DOHH2 (cell line): ENCODE results near the gene UBE2G1.

Experiments
- H3F3A ChIP-seq: fragments of 200-600 bp; sonication (generic), shearing (Covaris generic); 2 replicates; pipeline ENCODE4 v1.6.0; 2016; ENCODE audit warnings: antibody characterized with exemption, mild to moderate bottlenecking; ENCODE audit not compliant: control insufficient read depth, insufficient read depth
- H3K27ac ChIP-seq: fragments of 200-600 bp; sonication (generic); 2 replicates; pipeline ENCODE4 v1.5.1; 2014; ENCODE audit warnings: low read depth, mild to moderate bottlenecking, low read length, moderate library complexity
- H3K27me3 ChIP-seq: fragments of 200-600 bp; sonication (generic); 2 replicates; pipeline ENCODE4 v1.6.1; 2014; ENCODE audit warnings: mild to moderate bottlenecking, low read length, mixed read lengths; ENCODE audit not compliant: control insufficient read depth
- H3K36me3 ChIP-seq: fragments of 200-600 bp; sonication (generic); 2 replicates; pipeline ENCODE4 v1.6.1; 2014; ENCODE audit warnings: mild to moderate bottlenecking, low read length, moderate library complexity, mixed read lengths; ENCODE audit not compliant: control insufficient read depth
- H3K4me1 ChIP-seq: fragments of 200-600 bp; sonication (generic); 2 replicates; pipeline ENCODE4 v1.6.1; 2014; ENCODE audit warnings: mild to moderate bottlenecking, low read length, mixed read lengths; ENCODE audit not compliant: control insufficient read depth
- H3K4me2 ChIP-seq: fragments of 200-600 bp; sonication (generic); 2 replicates; pipeline ENCODE4 v1.6.0; 2014; ENCODE audit warnings: mild to moderate bottlenecking, low read length, moderate library complexity
- H3K4me3 ChIP-seq: fragments of 200-600 bp; sonication (generic); 2 replicates; pipeline ENCODE4 v1.5.1; 2014; ENCODE audit warnings: mild to moderate bottlenecking, low read length, mixed read lengths
- H3K79me2 ChIP-seq: fragments of 200-600 bp; sonication (generic); 2 replicates; pipeline ENCODE4 v1.6.1; 2014; ENCODE audit warnings: mild to moderate bottlenecking, low read length, mixed read lengths; ENCODE audit not compliant: control insufficient read depth
- H3K9me2 ChIP-seq: fragments of 200-600 bp; sonication (generic); replicated peaks from 2 replicates; pipeline ENCODE4 v1.6.1; 2014; ENCODE audit warnings: mild to moderate bottlenecking, low read length, mixed read lengths; ENCODE audit not compliant: control insufficient read depth
- H3K9me3 ChIP-seq: fragments of 200-600 bp; sonication (generic); 2 replicates; pipeline ENCODE4 v1.6.1; 2014; ENCODE audit warnings: antibody characterized with exemption, low read length, mixed read lengths; ENCODE audit not compliant: control insufficient read depth, insufficient read depth
- H4K20me1 ChIP-seq: fragments of 200-600 bp; sonication (generic); 2 replicates; pipeline ENCODE4 v1.6.0; 2014; ENCODE audit warnings: low read depth, mild to moderate bottlenecking, antibody characterized with exemption, low read length, moderate library complexity; ENCODE audit not compliant: control insufficient read depth, insufficient read depth
- CTCF ChIP-seq: fragments of 200-600 bp; sonication (generic); IDR thresholded peaks from one replicate; pipeline ENCODE4 v1.5.1; 2014; ENCODE audit warnings: antibody characterized with exemption, mild to moderate bottlenecking, low read depth, low read length; ENCODE audit not compliant: poor library complexity, severe bottlenecking
- EZH2phosphoT487 ChIP-seq: fragments of 200-600 bp; sonication (generic); IDR thresholded peaks from 2 replicates; pipeline ENCODE4 v1.6.1; 2017; ENCODE audit warnings: borderline replicate concordance, mild to moderate bottlenecking, antibody characterized with exemption, low read length, moderate library complexity, mixed read lengths

UBE2G1 gene

GRCh38 chr17:4375039-4375748 is 8.7 kb upstream of the UBE2G1 start:
- Histone ChIP-seq H3K4me3 (peak overlapping the region; percentile 69), H3K36me3 (no peaks in the 10 kb centered on the region), H3K9me2 (no peaks in the 10 kb centered on the region), H3K4me1 (peaks cover 90% of the 10 kb centered on the region), H3K79me2 (peaks cover 5% of the 10 kb centered on the region; the same call in 1 of the 2 replicates), H3K27ac (peak overlapping the region; percentile 95), H4K20me1 (no peaks in the 10 kb centered on the region), H3K4me2 (peak overlapping the region; percentile 68), H3K27me3 (no peaks in the 10 kb centered on the region), H3F3A (peaks cover 46% of the 10 kb centered on the region), H3K9me3 (no peaks in the 10 kb centered on the region)
- TF ChIP-seq CTCF (no peak), EZH2phosphoT487 (no peak)

GRCh38 chr17:4369557-4370230 is 3.2 kb upstream of the UBE2G1 start:
- Histone ChIP-seq H3K4me2 (peak overlapping the region; percentile 54), H4K20me1 (peaks cover under 1% of the 10 kb centered on the region; the same call in 1 of the 2 replicates), H3F3A (peaks cover 51% of the 10 kb centered on the region), H3K27me3 (no peaks in the 10 kb centered on the region), H3K79me2 (peaks cover 21% of the 10 kb centered on the region), H3K27ac (peak overlapping the region; percentile 95), H3K4me3 (peak overlapping the region; percentile 56), H3K36me3 (peaks cover 13% of the 10 kb centered on the region), H3K9me2 (no peaks in the 10 kb centered on the region), H3K4me1 (peaks cover 79% of the 10 kb centered on the region), H3K9me3 (no peaks in the 10 kb centered on the region)
- TF ChIP-seq EZH2phosphoT487 = no peak
- no peak for TF ChIP-seq CTCF

- Histone ChIP-seq H3K27me3 (no peaks in the 10 kb centered on the region), H3K4me1 (peaks cover 78% of the 10 kb centered on the region), H4K20me1 (peaks cover 4% of the 10 kb centered on the region), H3K79me2 (peaks cover 33% of the 10 kb centered on the region), H3K4me3 (peak overlapping the region; percentile 21; the same call in 1 of the 2 replicates), H3K4me2 (peak overlapping the region; percentile 55), H3K27ac (peak overlapping the region; percentile 95), H3K9me2 (no peaks in the 10 kb centered on the region), H3K9me3 (no peaks in the 10 kb centered on the region), H3K36me3 (peaks cover 24% of the 10 kb centered on the region), H3F3A (peaks cover 39% of the 10 kb centered on the region)
- TF ChIP-seq EZH2phosphoT487 (no peak), CTCF (no peak)
Measured at GRCh38 chr17:4368341-4368740, 1.9 kb upstream of the UBE2G1 start.
